ENCODE results near the gene ISM1.

DNA sequence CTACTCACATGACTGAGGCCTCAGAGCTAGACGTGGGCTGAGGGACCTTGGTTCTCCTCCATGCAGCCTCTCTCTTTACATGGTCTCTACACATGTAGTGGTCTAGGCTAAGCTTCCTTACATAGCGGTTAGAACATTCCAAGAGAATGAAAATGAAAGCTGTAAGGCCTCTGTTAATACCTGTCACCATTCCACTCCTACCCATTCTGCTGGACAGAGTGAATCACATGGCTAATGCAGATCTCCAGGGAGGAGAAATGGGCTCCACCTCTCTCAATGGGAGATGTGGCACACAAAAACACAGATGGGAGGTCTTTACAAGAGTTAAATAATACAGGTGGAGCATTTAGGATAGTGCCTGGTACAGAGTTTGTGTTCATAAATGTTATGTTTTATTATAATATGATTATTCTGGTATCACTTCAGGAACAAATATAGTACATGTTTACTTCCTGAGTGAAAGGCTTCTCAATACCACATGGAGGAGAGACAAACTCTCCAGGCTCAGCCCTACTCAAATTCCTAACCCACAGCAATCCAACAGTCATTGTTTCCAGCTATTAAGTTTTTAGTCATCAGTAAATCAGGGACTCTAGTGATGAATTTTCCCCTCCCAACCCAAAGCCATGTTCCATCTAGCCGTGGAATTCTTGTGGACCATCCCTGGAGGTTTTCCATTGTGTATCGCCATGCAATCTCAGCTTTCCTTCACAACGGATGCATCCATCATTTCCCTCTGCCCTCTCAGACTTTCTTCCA lies 57.9 kb downstream of the ISM1 start:
- TF ChIP-seq CTCF (IDR thresholded peaks at IDR 0.05), result no peak
- no peak for TF ChIP-seq POLR2AphosphoS5 (IDR thresholded peaks at IDR 0.05)
- TF ChIP-seq EP300 (IDR thresholded peaks at IDR 0.05), result no peak
- no peak for TF ChIP-seq POLR2A (IDR thresholded peaks at IDR 0.05; ENCODE audit: low read depth)

Data from esophagus muscularis mucosa (tissue), 4 donors.